HG02885 (cell line): ENCODE measurements around the gene TTLL5.
A peak's percentile ranks its signal among the peaks of the same experiment; 100 is the strongest.

Experiments
- ATAC-seq: cut with Tn5 transposase; IDR thresholded peaks from one replicate; pipeline ENCODE4 v1.9.1; 2021; ENCODE audit warnings: mild to moderate bottlenecking; ENCODE audit not compliant: unreplicated experiment, poor library complexity

The TTLL5 gene

GRCh38 chr14:75648066-75648838, 12.8 kb upstream of the TTLL5 start:
- ATAC-seq: no peak

DNA sequence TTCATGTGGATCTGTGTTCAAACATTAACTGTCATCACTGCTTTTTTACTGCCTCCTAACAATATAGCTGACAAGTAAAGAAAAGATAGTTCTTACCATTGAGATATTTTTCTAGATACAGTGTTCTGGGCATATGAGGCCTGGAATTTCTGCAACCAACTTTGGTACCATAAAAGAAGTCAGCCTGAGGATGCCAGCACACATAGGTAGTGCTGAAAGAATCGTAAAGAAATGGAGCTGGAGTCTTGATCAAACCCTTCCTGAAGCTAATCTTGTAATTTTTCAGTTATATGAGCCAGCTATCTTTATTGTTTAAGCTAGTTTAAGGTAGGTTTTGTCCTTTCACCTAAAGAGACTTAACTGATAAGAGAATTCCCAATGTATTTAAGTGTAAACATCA, 11.7 kb upstream of the TTLL5 start:
- no peak for ATAC-seq

DNA sequence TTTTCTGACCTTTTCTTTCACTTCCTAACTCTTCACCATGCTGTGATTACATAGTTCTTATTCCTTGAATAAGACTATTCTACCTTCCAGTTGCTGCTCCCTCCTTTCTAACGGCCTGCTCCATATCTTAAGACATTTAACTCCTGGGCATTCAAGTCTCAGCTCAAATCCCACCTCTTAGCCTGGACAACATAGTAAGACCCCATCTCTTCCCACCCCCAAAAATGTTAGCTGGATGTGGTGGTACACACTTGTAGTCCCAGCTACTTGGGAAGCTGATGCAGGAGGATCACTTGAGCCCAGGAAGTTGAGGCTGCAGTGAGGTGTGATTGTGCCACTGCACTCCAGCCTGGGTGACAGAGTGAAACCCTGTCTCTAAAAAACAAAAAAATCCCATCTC, 11.3 kb upstream of the TTLL5 start:
- ATAC-seq: no peak

- no peak for ATAC-seq
Observed at GRCh38 chr14:75650253-75651058, 10.6 kb upstream of the TTLL5 start.

DNA sequence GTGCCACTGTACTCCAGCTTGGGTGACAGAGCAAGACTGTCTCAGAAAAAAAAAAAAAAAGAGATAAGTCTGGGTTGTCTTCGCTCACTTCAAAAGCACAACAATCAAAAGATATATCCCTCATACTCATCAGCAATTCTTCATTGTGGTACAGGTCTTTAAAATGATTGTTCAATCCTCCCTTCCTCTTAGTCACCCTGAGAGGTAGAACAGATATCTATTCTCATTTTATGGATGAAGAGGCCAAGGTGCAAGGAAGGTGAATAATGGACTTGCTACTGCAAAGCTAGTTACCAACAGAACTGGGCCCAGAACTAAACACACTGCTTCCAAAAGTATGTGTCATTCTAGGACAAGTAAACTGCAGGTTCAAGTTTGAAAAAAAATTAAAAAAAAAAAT, 7.5 kb upstream of the TTLL5 start:
- ATAC-seq: no peak

GRCh38 chr14:75654127-75654732, 6.8 kb upstream of the TTLL5 start:
- peak; percentile 67 for ATAC-seq

DNA sequence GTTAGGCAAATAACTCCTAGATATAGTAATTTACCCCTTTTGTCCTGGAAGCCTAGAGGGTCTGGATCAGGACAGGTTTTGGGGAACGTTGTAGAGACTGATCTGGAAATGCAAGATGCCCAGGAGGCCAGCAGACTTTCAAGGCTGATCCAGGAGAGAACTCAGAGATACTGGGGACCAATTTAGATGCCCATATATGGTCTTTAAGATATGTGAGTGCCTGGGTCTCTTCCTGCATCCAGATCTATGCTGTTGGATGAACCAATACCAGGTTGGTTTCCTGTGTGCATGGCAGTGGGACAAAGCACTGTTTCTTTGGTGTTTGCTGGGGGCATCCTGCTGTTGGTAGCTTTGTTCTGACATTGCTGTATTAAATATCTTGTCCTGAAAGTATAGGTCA, 5.8 kb upstream of the TTLL5 start:
- no peak for ATAC-seq

DNA sequence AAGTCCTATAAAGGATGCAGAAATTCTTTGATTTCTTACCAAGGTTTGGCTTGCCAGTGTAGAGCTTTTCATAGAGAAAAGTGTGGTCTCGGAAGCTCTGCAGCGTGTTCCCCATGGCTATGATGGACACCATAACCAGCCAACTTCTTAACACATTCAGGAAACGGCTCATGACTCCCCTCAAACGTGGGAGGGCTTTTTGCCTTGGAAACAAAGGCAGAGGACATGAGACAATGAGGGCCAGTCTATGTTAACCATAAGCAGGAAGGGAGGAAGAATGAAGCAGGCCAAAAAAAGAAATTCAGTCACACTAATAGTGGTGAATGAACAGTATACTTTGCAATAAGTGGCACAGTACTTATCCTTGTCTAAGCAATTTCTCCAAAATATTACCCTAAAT, 3.7 kb upstream of the TTLL5 start:
- ATAC-seq: no peak

DNA sequence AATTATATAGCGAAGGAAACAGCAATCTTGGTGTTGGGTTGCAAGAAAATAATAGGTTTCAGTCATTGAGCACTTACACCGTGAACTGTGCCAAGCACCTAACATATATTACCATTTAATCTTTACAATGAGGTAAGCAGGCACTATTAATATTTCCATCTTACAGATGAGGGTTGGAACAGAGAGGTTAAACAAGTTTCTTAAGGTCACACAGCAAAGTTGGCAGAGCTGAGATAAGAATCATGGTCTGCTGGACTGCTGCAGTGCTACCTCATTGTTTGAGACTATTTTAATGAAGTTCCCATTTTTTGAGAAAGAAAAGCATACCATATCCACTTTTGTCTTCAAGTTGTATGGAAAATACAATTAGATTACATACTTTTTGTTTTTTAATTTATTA, 2.1 kb upstream of the TTLL5 start:
- no peak for ATAC-seq

DNA sequence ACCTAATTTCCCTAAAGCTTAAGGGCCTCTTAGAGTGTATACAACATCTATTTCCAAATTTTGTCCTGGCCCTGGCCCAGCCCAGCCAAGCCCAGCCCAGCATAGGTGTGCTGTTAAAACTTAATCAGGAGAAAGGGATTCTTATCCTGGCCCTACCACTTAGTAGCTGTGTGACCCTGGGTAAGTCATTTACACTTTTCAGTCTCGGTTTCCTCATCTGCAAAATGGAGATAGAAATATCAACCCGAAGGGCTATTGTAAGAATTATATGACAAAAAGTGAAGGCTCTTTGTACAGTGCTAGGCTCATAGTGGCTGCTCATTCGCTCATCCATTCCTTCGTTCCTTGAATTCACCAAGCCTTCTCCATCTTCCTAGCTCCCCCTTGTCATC, 812 bp upstream of the TTLL5 start:
- no peak for ATAC-seq

- ATAC-seq: no peak
Observed at GRCh38 chr14:75661499-75661814, 411 bp downstream of the TTLL5 start.

- ATAC-seq: no peak
Observed at GRCh38 chr14:75662966-75663365, 1.9 kb downstream of the TTLL5 start.

DNA sequence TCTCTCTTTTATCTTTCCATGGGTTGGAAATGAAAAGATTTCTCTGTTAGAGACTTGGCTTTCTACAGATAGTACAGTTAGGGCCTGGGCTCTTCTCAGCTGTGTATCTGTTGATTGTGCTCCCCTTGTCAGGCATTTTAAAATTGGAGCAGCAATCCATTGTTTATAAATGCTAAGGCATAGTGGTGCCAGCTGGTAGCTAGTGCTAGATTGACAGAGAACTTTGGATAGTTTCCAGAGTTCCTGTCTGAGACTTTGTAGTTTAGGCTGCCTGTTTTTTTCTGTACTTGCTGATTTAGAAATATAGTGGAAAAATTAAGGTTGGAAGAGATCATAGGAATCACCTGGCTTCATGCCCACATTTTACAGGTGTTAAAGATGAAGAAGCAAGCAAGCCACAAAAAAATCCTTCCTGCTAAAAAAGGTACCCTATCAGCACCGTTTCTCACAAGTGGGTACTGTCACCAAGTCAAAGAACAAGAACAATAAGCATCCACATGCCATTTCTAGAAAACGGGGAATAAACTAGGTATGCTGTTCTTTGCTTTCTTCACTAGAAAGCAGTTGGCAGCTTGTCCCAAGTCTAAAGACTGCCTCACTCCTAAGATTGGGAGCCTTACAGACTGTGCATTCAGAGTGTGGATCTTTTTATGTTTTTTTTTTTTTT, 6.2 kb downstream of the TTLL5 start:
- no peak for ATAC-seq

- ATAC-seq: no peak
Observed at GRCh38 chr14:75672605-75673192, 11.7 kb downstream of the TTLL5 start.

DNA sequence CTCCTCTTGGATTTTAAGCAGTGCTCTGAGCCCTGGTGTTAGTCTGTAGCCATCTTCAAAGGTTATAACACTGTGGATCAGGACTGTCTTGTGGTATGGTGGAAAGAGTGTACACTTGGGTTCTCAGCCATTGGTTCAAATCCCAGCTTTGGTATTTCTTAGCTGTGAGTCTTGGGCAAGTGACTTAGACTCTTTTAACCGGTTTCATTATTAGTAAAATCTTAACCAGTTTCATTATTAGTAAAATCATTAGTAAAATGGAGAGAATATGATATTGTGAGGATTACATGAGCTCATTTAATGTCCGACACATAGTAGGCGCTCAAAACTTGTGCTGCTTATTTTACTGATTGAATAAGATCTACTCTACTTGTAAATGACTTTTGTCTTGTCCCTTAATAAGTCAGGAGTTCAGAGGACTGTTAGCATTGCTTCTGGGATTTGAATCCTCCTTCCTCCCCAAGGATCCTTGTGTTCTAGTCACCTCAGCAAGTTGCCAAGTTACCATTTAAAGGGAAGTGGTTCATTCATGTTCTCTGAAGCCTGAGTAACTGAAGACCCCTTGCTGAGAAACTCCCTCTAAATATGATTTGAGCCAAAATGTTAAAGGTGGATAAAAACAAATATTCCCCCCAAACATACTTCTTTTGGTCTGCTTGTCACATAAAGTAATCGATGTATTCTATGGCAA, 12.4 kb downstream of the TTLL5 start:
- ATAC-seq: no peak

DNA sequence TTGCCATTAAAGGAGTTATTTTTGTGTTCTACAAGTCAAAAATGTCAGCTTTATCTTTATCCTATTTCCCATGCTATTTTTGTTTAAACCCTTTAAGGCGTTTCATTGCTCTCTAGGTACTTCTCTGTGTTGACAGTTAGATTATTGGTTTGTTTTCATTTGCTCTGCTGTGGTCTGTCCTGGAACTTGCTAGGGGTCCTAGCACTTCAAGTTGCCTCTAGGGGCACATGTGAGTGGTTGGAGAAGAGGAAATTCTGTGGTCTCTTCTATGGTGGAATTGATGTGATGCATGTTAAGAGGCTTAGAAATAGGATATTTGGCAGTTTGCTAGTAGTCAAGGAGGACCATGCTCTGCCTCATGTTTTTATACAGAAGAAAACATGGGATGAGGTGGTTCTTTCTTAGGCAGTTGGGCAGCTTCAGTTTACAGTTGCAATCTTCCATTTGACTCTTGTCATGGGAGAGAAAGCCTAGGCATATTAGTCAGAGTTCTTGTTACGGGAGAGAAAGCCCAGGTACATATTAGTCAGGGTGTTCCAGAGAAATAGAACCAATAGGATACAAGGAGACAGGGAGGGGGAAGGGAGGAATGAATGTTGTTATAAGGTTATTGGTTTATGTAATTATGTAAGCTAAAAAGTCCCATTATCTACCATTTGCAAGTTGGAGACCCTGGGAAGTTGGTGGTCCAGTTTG, 14.4 kb downstream of the TTLL5 start:
- no peak for ATAC-seq

- no peak for ATAC-seq
Observed at GRCh38 chr14:75685910-75686309, 24.9 kb downstream of the TTLL5 start.

- ATAC-seq: no peak
Observed at GRCh38 chr14:75689012-75689411, 28.0 kb downstream of the TTLL5 start.

GRCh38 chr14:75690010-75690409, 29.0 kb downstream of the TTLL5 start:
- ATAC-seq: no peak
